ENCODE measurements around the gene ARL6IP6.

Gene ARL6IP6

GRCh38 chr2:152718076-152718908 is at the start of gene ARL6IP6:
Gene ARL6IP6, plus strand, starts transcription at chr2:152718620. Its CDS starts 5 bp downstream, at chr2:152718625.
- peak; percentile 89 for DNase-seq (ENCODE audit: low read depth)

GRCh38 chr2:152674334-152674733 is 44.1 kb upstream of the ARL6IP6 start:
- no peak for DNase-seq (ENCODE audit: low read depth)

GRCh38 chr2:152676461-152676860 is 42.0 kb upstream of the ARL6IP6 start:
- DNase-seq (ENCODE audit: low read depth) = no peak

- no peak for DNase-seq (ENCODE audit: low read depth)
These were observed 39.6 kb upstream of the ARL6IP6 start for GRCh38 chr2:152678808-152679207.

GRCh38 chr2:152682663-152683062 is 35.8 kb upstream of the ARL6IP6 start:
- DNase-seq (ENCODE audit: low read depth) = no peak

- DNase-seq (ENCODE audit: low read depth) = no peak
These were observed 35.0 kb upstream of the ARL6IP6 start for GRCh38 chr2:152683400-152683799.

GRCh38 chr2:152686321-152686720 is 32.1 kb upstream of the ARL6IP6 start:
- no peak for DNase-seq (ENCODE audit: low read depth)

- DNase-seq (ENCODE audit: low read depth) = no peak
These were observed 25.4 kb upstream of the ARL6IP6 start for GRCh38 chr2:152693033-152693432.

- no peak for DNase-seq (ENCODE audit: low read depth)
These were observed 24.2 kb upstream of the ARL6IP6 start for GRCh38 chr2:152694161-152694661.

- no peak for DNase-seq (ENCODE audit: low read depth)
These were observed 22.7 kb upstream of the ARL6IP6 start for GRCh38 chr2:152695763-152696162.

GRCh38 chr2:152696476-152696875 is 21.9 kb upstream of the ARL6IP6 start:
- no peak for DNase-seq (ENCODE audit: low read depth)

GRCh38 chr2:152701198-152701597 is 17.2 kb upstream of the ARL6IP6 start:
- DNase-seq (ENCODE audit: low read depth) = no peak

GRCh38 chr2:152706477-152707021 is 11.9 kb upstream of the ARL6IP6 start:
- no peak for DNase-seq (ENCODE audit: low read depth)

GRCh38 chr2:152708742-152709141 is 9.7 kb upstream of the ARL6IP6 start:
- DNase-seq (ENCODE audit: low read depth) = no peak

GRCh38 chr2:152710713-152711112 is 7.7 kb upstream of the ARL6IP6 start:
- no peak for DNase-seq (ENCODE audit: low read depth)

- no peak for DNase-seq (ENCODE audit: low read depth)
These were observed 3.3 kb upstream of the ARL6IP6 start for GRCh38 chr2:152715112-152715511.

- no peak for DNase-seq (ENCODE audit: low read depth)
These were observed 2.5 kb upstream of the ARL6IP6 start for GRCh38 chr2:152715854-152716428.

- DNase-seq (ENCODE audit: low read depth) = no peak
These were observed 1.6 kb upstream of the ARL6IP6 start for GRCh38 chr2:152716805-152717227.

- peak; percentile 98 for DNase-seq (ENCODE audit: low read depth)
These were observed 968 bp upstream of the ARL6IP6 start, which contains the start of gene PRPF40A for GRCh38 chr2:152717228-152718075. Gene PRPF40A, minus strand, starts transcription at chr2:152717461. Its CDS starts 22 bp downstream, at chr2:152717439.

GRCh38 chr2:152718909-152719645 is 657 bp downstream of the ARL6IP6 start:
- DNase-seq (ENCODE audit: low read depth) = no peak

- DNase-seq (ENCODE audit: low read depth) = no peak
These were observed 2.4 kb downstream of the ARL6IP6 start for GRCh38 chr2:152720794-152721193.

Measured in stimulated activated CD8-positive, alpha-beta memory T cell treated with anti-CD3 and anti-CD28 coated beads, Interleukin-15, amount 100 ng/mL, for 1 hour (primary cell).